ENCODE measurements around the gene SEC14L6.
"Not testable (repeated sequence)": the region's sequence is repeated elsewhere in the genome, so short reads cannot be mapped to it uniquely, and the experiment has no call there.

Gene SEC14L6

GRCh38 chr22:30572210-30572609 is 25.7 kb upstream of the SEC14L6 start:
- H2AFZ ChIP-seq (ENCODE audit: low read depth, low read length) = no peak overlapping the region
- no peak overlapping the region for H3K27ac ChIP-seq (ENCODE audit: low read length)
- H3K36me3 ChIP-seq (ENCODE audit: insufficient read depth, low read length) = peaks cover 24% of the 10 kb centered on the region
- no peak overlapping the region for H3K4me3 ChIP-seq (ENCODE audit: low read depth in 1 of 2, low read length in 2 of 2)
- no peak overlapping the region for H3K9ac ChIP-seq (ENCODE audit: low read depth, low read length)
- H3K4me2 ChIP-seq (ENCODE audit: insufficient read depth, low read length) = no peak overlapping the region
- DNase-seq (no peak), ATAC-seq (ENCODE audit: insufficient read depth, low read depth) (no peak)
- peaks cover 22% of the 10 kb centered on the region; the same call in 1 of the 2 replicates for H4K20me1 ChIP-seq (ENCODE audit: insufficient read depth, low read length)
- no peaks in the 10 kb centered on the region for H3K79me2 ChIP-seq (ENCODE audit: insufficient read depth, low read length)
- no peak for TF ChIP-seq EZH2 (IDR thresholded peaks at IDR 0.05; ENCODE audit: borderline replicate concordance, low read depth, low read length, severe bottlenecking)
- TF ChIP-seq CTCF (IDR thresholded peaks at IDR 0.05; ENCODE audit: borderline replicate concordance, extremely low read depth, low read length, poor library complexity, severe bottlenecking) = no peak
- H3K4me1 ChIP-seq (ENCODE audit: insufficient read depth, low read length) = no peaks in the 10 kb centered on the region
- no peaks in the 10 kb centered on the region for H3K27me3 ChIP-seq (ENCODE audit: insufficient read depth, low read length, poor library complexity)
- H3K9me3 ChIP-seq (ENCODE audit: insufficient read depth, low read length, severe bottlenecking) = no peaks in the 10 kb centered on the region

GRCh38 chr22:30569674-30570202 is 23.2 kb upstream of the SEC14L6 start:
- TF ChIP-seq EZH2 (IDR thresholded peaks at IDR 0.05; ENCODE audit: borderline replicate concordance, low read depth, low read length, severe bottlenecking) (no peak), CTCF (IDR thresholded peaks at IDR 0.05; ENCODE audit: borderline replicate concordance, extremely low read depth, low read length, poor library complexity, severe bottlenecking) (no peak)
- Histone ChIP-seq H3K79me2 (ENCODE audit: insufficient read depth, low read length) (no peaks in the 10 kb centered on the region), H3K27me3 (ENCODE audit: insufficient read depth, low read length, poor library complexity) (no peaks in the 10 kb centered on the region), H4K20me1 (ENCODE audit: insufficient read depth, low read length) (0 out of 2 replicates have a peak, but pooled peaks cover 4% of the 10 kb centered on the region), H3K9ac (ENCODE audit: low read depth, low read length) (no peak overlapping the region), H2AFZ (ENCODE audit: low read depth, low read length) (no peak overlapping the region), H3K9me3 (ENCODE audit: insufficient read depth, low read length, severe bottlenecking) (no peaks in the 10 kb centered on the region), H3K4me3 (ENCODE audit: low read depth in 1 of 2, low read length in 2 of 2) (no peak overlapping the region), H3K4me2 (ENCODE audit: insufficient read depth, low read length) (no peak overlapping the region), H3K4me1 (ENCODE audit: insufficient read depth, low read length) (no peaks in the 10 kb centered on the region), H3K27ac (ENCODE audit: low read length) (no peak overlapping the region), H3K36me3 (ENCODE audit: insufficient read depth, low read length) (no peaks in the 10 kb centered on the region)
- ATAC-seq (ENCODE audit: insufficient read depth, low read depth) (no peak), DNase-seq (no peak)

- H3K4me1 ChIP-seq (ENCODE audit: insufficient read depth, low read length) = no peaks in the 10 kb centered on the region
These were observed 21.7 kb upstream of the SEC14L6 start for GRCh38 chr22:30568137-30568805.

GRCh38 chr22:30567277-30567676 is 20.7 kb upstream of the SEC14L6 start:
- not testable (repeated sequence) for H3K9ac ChIP-seq (ENCODE audit: low read depth, low read length); H3K9me3 ChIP-seq (ENCODE audit: insufficient read depth, low read length, severe bottlenecking); H3K27ac ChIP-seq (ENCODE audit: low read length); H3K36me3 ChIP-seq (ENCODE audit: insufficient read depth, low read length); H2AFZ ChIP-seq (ENCODE audit: low read depth, low read length); H4K20me1 ChIP-seq (ENCODE audit: insufficient read depth, low read length); DNase-seq; ATAC-seq (ENCODE audit: insufficient read depth, low read depth); H3K4me1 ChIP-seq (ENCODE audit: insufficient read depth, low read length); H3K4me2 ChIP-seq (ENCODE audit: insufficient read depth, low read length); H3K79me2 ChIP-seq (ENCODE audit: insufficient read depth, low read length); H3K27me3 ChIP-seq (ENCODE audit: insufficient read depth, low read length, poor library complexity); H3K4me3 ChIP-seq (ENCODE audit: low read depth in 1 of 2, low read length in 2 of 2)

More at GRCh38 chr22:30568137-30568805, 21.7 kb upstream of the SEC14L6 start:
- H3K79me2 ChIP-seq (ENCODE audit: insufficient read depth, low read length) = no peaks in the 10 kb centered on the region
- no peaks in the 10 kb centered on the region for H3K27me3 ChIP-seq (ENCODE audit: insufficient read depth, low read length, poor library complexity)
- TF ChIP-seq EZH2 (IDR thresholded peaks at IDR 0.05; ENCODE audit: borderline replicate concordance, low read depth, low read length, severe bottlenecking) = no peak
- no peak for TF ChIP-seq CTCF (IDR thresholded peaks at IDR 0.05; ENCODE audit: borderline replicate concordance, extremely low read depth, low read length, poor library complexity, severe bottlenecking)
- ATAC-seq (ENCODE audit: insufficient read depth, low read depth) = no peak
- H3K36me3 ChIP-seq (ENCODE audit: insufficient read depth, low read length) = no peaks in the 10 kb centered on the region
- H3K9ac ChIP-seq (ENCODE audit: low read depth, low read length) = no peak overlapping the region
- no peaks in the 10 kb centered on the region for H3K9me3 ChIP-seq (ENCODE audit: insufficient read depth, low read length, severe bottlenecking)
- 0 out of 2 replicates have a peak, but pooled peaks cover 1% of the 10 kb centered on the region for H4K20me1 ChIP-seq (ENCODE audit: insufficient read depth, low read length)
- H3K4me2 ChIP-seq (ENCODE audit: insufficient read depth, low read length) = no peak overlapping the region
- H3K27ac ChIP-seq (ENCODE audit: low read length) = no peak overlapping the region
- no peak overlapping the region for H2AFZ ChIP-seq (ENCODE audit: low read depth, low read length)
- H3K4me3 ChIP-seq (ENCODE audit: low read depth in 1 of 2, low read length in 2 of 2) = no peak overlapping the region
- DNase-seq = no peak

Measured in DND-41 (cell line).